Raji (cell line): ENCODE results near the gene TUBGCP5.

ENCODE experiments used
- POLR2A ChIP-seq: IDR thresholded peaks from 2 replicates; pipeline ENCODE4 v1.6.1; 2011; ENCODE audit warnings: low read depth, low read length, control low read depth; ENCODE audit not compliant: insufficient read depth

Gene TUBGCP5

DNA sequence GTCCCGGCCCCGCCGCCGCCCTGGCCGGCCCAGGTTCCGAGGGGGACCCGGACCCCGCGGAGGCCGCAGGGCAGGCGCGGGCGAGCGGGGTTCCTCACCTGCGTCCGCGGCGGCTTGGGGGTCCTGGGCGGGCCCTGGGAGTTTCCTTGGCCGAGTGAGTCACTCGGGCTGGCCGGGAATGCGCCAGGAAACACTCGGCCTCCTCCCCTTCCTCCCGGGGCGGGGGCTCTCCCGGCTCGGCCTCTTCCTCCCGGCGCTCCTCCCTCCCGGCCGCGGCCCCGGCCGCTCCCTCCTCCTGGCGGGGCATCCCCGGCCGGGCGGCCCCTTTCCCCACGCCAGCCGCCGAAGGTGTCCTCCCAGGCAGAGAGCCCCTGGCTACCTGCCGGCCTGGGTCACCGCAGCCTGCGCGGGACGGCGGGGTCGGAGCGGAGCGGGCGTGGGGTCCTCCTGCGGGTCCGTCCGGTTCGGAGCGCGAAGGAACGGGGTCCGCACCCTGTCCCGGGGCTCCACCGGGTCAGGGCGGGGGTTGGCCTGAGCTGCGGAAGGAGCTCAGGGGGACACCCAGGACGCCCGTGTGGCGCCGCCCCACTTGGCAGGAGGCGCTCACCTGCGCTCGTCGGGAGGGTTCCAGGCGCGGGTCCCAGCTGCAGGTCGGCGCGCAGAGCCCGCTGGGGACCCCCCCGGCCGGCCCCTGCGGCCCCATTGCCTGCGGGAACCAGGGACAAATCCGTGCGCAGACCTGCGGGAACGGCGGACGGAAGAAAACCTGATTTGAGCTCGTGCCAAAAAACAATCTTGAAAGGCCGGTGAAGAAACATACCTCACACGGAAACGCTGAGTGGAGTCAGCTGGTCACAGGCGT, 58.9 kb downstream of the TUBGCP5 start, which contains the start of gene CYFIP1:
TSS of gene CYFIP1 (minus strand) at position 180 of the 862 bp plus-strand sequence. CDS start 33,083 bp downstream, outside the sequence.
- TF ChIP-seq POLR2A, result no peak

DNA sequence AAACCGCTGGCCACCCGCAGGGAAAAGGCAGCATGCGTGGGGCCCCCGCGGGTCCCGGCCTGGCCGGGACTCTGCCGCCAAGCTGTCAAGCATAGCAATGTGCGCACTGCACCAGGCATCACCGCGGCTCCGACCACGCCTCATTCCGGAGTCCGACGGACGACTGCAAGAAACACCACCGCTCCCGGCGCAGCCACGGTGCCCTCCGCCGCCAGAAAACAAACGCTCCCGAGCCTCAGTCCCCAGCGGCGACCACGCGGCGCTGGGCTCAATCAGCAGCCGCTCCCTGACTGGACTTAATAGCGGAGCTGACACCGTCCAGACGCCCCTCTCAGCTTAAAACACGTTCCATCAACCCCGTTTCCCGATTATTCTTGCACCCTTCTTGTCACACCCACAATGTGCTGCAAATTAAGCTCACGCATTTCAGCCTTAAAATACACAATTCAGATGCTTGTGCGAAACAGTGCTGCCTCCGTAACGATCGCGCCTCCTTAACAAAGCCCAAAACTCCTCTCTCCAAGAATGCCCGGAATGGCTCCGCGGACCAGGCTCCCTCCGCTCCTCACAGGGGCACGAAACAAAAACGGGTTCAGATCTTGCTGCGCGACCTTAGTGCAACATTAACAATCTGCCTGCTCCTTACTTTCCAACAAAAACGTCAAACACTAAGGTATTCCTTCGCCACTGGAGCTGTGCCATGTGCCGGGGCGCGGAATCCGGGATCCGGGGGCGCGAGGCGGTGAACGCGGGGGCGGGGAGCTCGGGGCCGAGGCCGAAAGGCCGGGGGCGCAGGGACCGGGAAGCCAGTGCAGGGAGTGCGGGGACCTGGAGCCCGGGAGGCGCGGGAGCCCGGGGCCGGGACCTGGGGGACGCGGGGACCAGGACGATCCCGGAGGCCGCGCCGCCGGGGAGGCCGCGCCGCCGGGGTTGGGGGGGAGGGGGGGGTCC, 59.9 kb downstream of the TUBGCP5 start:
- TF ChIP-seq POLR2A, result no peak

DNA sequence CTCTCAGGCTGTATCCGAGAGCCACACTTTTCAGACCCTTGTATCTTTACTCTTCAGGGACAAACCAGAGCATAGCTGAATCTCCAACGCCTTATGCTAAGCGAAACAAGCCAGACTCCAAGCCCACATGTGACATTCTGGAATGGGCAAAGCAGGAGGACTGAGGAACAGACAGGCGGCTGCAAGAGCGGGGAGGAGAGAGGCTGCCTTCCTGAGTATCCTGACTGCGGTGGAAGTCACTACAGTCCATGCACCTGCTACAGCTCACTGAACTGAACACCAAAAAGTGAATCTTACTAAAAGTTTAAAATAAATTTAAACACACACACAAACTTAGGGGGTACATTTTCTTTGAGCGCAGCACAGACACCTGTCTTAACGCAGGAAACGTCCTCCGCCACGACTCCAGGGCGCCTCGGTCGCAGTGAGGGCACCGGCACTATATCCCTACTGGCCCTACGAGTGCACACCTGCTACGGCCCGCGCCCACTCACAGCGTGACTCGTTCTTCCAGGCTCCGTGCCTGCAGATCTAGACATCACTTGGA, 60.6 kb downstream of the TUBGCP5 start:
- no peak for TF ChIP-seq POLR2A

DNA sequence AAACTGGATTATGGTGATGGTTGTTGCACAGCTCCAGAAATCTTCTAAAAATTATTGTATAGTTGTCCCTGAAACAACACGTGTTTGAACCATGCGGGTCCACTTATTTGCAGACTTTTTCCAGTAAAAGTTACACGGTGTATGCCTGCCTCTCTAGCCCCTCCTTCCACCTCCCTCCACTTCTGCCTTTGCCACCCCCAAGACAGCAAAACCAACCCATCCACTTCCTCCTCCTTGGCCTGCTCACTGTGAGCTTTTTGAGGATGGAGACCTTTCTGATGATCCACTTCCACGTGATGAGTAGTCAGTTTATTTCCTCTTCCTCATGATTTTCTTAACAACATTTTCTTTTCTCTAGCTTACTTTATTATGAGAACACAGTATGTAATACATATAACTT, 64.6 kb downstream of the TUBGCP5 start:
- no peak for TF ChIP-seq POLR2A

DNA sequence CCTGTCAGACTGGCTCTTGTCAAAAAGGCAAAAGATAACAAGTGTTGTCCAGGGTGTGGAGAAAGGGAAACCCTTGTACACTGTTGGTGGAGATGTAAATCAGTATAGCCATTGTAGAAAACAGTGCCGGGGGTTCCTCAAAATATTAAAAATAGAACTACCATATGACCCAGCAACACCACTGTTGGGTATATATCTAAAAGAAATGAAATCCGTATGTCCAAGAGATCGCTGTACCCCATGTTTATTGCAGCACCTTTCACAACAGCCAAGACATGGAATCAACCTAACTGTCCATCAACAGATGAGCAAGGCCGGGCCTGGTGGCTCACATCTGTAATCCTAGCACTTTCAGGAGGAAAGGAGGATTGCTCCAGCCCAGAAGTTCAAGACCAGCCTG, 65.4 kb downstream of the TUBGCP5 start:
- TF ChIP-seq POLR2A, result no peak

DNA sequence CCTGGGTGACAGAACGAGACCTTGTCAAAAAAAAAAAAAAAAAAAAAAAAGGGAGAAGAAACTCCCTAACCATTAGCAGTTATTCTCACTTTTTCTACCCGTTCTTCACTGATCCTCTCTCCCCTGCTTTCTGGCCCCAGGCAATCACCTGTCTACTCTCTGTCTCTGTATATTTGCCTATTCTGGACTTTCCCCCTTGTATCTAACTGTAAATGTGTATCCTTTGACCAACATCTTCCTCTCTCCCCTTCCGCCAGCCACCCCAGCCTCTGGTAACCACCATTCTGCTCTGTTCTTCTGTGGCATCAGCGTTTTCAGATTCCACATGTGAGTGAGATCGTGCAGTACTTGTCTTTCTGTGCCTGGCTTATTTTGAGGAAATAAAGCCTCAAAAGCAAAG, 66.1 kb downstream of the TUBGCP5 start:
- no peak for TF ChIP-seq POLR2A

DNA sequence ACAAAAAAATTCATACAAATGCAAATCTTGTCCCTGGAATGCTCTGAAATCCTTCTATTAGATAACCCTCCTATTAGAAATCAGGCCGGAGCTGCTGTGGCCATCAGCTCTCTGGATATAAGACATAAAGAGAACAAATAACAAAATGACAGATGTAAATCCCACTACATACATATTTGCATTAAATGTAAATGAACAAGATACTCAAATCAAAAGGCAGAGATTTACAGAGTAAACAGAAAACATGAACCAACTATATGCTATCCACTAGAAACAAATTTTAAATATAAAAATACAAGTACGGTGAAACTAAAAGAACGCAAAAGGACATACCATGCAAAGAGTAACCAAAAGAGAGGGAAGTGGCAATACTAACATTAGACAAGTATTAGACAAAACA, 69.9 kb downstream of the TUBGCP5 start:
- no peak for TF ChIP-seq POLR2A

DNA sequence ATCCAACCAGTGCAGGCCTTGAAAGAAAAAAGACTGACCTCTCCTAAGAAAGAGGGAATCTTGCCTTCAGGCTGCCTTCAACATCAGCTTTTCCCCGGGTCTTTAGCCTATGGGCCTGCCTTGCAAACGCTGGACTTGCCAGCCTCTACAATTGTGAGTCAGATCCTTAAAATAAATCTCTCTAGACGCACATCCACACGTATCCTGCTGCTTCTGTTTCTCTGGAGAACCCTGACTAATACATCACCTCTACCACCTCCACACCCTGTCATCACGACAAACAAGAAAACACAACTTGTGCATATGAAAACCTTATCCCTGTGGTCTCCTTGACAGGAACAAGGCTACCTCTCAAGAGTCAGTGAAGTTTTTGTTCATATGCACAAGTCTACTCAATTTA, 71.0 kb downstream of the TUBGCP5 start:
- TF ChIP-seq POLR2A, result no peak

DNA sequence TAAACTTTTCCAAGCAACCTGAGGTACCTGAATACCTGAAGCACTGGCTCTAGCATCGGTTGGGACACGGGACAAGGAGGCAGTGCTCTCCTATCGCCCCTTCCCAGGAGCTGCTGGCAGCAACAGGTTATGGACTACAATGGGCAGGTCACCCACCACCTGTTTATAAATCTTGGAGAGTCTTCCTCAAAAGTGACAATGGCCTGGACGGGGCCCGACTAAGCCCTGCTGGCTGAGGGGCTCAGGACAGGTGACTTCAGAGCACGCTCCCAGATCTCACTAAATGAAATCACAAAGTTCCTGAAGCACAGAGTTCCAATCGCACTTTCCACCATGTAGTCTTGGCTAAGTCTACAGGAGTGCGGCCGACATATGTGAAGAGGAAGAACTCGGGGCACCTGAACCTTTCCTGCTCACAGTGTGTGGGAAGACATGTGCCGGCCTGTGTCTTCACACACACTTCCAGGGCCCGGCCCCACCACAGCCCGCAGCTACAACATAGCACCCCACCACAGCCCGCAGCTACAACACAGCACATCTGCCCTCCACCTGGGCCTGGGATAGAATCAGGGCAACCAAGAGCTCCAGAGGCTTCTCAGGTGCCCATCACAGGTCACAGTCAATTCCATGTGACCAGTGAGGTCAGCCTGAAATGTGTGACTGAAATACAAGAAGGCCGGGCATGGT, 72.1 kb downstream of the TUBGCP5 start:
- TF ChIP-seq POLR2A, result no peak

DNA sequence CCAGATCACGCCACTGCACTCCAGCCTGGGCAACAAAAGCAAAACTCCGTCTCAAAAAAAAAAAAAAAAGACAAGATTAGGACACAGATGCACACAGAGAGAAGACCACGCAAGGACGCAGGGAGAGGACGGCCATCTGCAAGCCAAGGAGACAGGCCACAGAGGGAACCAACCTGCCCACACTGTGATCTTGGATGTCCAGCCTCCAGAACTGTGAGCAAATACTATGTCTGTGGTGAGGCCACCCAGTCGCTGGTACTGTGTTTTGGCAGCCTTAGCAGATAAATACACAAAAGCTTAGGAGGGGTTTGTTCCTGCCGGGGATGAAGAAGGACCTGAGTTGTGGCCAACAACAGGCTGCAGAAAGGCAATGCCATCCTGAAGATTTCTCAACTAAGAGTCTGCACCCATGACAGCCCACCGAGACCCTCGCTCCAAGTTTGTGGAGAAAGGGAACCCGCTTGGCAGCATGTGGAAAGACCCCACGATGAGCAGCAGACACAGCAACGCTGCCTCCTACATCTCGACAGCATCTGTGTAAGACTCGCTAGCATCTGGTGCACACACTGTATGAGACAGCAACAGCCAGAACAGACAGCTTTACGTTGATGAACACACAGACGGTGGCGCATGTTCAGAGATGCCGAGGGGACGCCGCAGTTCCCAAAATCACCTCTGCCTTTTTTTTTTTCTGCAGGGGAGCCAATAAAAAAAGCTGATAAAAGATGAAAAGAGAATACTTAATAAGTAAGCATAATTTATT, 72.9 kb downstream of the TUBGCP5 start:
- TF ChIP-seq POLR2A, result no peak

DNA sequence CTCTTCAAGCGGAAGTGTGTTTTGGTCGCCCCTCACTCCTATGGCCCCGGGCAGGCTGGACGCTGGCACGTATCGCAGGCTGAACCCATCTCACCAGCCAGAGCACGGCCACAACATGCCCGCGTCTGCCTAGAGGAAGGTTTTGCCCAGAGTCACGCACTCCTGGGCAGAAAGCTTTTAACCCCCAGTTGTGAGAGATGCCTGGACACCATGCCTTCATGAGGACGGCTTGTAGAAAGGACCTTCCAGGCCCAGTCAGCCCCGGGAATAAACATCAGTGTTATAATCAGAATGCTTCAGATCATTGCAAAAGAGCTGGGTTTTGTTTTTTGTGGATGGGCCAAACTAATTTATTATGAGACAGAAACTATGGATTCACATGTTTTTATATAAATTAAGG, 75.7 kb downstream of the TUBGCP5 start:
- no peak for TF ChIP-seq POLR2A

DNA sequence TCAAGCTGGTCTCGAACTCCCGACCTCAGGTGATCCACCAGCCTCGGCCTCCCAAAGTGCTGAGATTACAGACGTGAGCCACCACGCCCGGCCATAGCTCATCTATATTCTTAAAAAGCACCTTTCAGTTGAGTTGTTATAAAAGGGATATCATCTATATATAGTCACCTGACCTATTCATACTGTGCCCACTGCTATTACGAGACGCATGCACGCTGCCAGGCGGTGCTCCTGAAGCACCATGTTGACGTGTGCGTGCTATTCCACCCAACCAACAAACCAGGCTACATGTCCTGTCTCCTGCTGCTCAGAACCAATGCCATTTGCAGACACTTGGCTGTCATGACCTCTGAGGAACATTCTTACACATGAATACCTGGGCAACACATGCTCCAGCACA, 76.8 kb downstream of the TUBGCP5 start:
- TF ChIP-seq POLR2A, result no peak

DNA sequence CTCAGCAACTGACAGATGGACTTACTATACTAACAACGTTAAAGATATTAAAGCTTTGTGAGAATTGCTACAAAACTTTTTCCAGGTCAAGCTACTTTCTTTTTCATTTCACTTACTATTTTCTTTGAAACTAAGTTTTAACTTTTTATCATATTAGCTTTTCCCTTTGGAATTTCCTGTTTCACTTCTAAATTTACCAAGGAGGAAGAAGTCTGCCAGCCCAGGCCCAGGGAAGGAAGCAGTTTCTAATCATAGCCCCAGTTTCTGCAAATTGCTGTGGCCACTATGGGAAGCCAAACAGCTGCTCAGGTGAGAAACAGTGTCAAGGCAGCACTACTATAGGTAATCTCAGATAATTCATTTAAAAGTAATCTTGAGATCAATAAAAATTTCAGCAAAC, 77.6 kb downstream of the TUBGCP5 start:
- TF ChIP-seq POLR2A, result no peak

DNA sequence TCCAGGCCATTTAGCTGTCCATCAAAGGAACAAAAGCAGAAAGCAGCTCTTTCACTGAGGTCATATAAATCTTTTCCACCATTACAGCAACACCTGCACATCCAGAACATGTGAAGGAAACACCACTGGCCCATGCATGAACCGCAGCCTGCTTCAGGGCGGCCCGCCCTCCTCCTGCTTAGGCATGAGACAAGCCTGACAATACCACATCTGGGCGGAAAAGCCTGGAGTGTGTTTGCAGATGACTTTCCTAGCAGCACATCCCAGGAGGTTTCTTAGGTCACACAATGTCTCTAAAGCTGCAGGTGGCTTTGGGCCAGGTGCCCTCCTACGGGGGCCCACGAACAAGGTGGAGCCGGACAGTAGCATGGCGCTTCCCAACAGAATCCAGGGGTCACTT, 78.8 kb downstream of the TUBGCP5 start:
- TF ChIP-seq POLR2A, result no peak
